Ascending aorta (tissue), 2 donors: Measurements from ENCODE around the gene CRYZL1. TPM values are rescaled to one million over a fixed set of nuclear protein-coding genes. Genes with fewer than 3 reads are reported as not detected.
"Not testable (repeated sequence)": the region's sequence is repeated elsewhere in the genome, so short reads cannot be mapped to it uniquely, and the experiment has no call there.

Experiments used
- DNase-seq, 2 donors: peaks; one replicate each; pipeline ENCODE4 v3.0.0-alpha.2; 2019; ENCODE audit warnings: low spot score in 2 of 2
- H3K27ac ChIP-seq, 2 donors: fragments of 200-600 bp; sonication (generic); one replicate each; pipeline ENCODE4 v1.5.1; 2016 to 2017; ENCODE audit warnings: mild to moderate bottlenecking in 1 of 2
- H3K27me3 ChIP-seq: fragments of 200-600 bp; sonication (generic); one replicate; pipeline ENCODE4 v1.5.1; 2017
- H3K36me3 ChIP-seq, 2 donors: fragments of 200-600 bp; sonication (generic); one replicate each; pipeline ENCODE4 v1.5.1; 2016
- H3K4me1 ChIP-seq, 2 donors: fragments of 200-600 bp; sonication (generic); one replicate each; pipeline ENCODE4 v1.5.1; 2016 to 2017; ENCODE audit warnings: mild to moderate bottlenecking in 1 of 2
- H3K4me3 ChIP-seq, 2 donors: fragments of 200-600 bp; sonication (generic); one replicate each; pipeline ENCODE4 v1.5.1; 2016 to 2017; ENCODE audit warnings: mild to moderate bottlenecking in 1 of 2
- H3K9me3 ChIP-seq, 2 donors: fragments of 200-600 bp; sonication (generic); one replicate each; pipeline ENCODE4 v1.5.1; 2016
- CTCF ChIP-seq, 3 experiments: fragments of 200-600 bp in 2 of 3; fragments of 450-650 bp in 1 of 3; sonication (generic) in 2 of 3; IDR thresholded peaks; one replicate each; pipeline ENCODE4 v1.5.1; 2016 to 2019; ENCODE audit warnings: antibody characterized with exemption in 3 of 3, mild to moderate bottlenecking in 1 of 3, moderate library complexity in 1 of 3
- intact Hi-C: fragments of 100-400 bp; cut with DNase I; formaldehyde crosslinking; loops from one replicate; pipeline ENCODE4 v1.15.1; 2023
- total RNA-seq: library from RNA; depleted of rRNA; stranded (reverse); fragments of >200 nt; gene quantifications from one replicate; pipeline ENCODE4 v1.1.0, GENCODE V29; 2016

Gene CRYZL1
- total RNA-seq, 1 donor from 2014 or later, result 20.0 TPM

DNA sequence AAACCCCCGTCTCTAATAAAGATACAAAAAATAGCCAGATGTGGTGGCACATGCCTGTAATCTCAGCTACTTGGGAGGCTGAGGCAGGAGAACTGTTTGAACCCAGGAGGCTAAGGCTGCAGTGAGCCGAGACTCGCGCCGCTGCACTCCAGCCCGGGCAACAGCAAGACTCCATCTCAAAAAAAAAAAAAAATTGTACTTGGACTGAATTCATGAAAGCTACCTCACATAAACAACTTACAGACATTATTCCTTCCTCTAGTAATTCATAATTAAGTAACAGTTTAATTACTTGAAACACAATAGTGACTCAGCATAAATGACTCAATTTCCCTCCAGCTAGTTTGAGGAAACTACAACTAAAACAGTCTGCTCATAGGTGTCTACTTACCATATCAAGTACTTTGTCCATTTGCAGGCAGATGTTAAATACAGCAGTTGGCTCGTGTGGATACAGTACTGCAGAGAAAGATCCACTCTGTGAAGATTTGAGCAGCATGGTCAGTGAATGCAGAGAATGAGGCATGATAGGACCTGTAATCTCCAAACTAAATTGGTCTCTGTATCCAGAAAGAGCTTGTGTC is 62.5 kb downstream of the CRYZL1 start:
- H3K4me1 ChIP-seq, result no peaks in the 10 kb centered on the region
- no peaks in the 10 kb centered on the region for H3K27me3 ChIP-seq
- no peaks in the 10 kb centered on the region for H3K9me3 ChIP-seq
- TF ChIP-seq CTCF (IDR thresholded peaks at IDR 0.05), result no peak
- no peak for DNase-seq
- peak overlapping the region; percentile 23 to 44 for H3K27ac ChIP-seq
- no peak overlapping the region for H3K4me3 ChIP-seq
- peaks cover 22 to 37% of the 10 kb centered on the region in 2 donors for H3K36me3 ChIP-seq
- intact Hi-C loops, result no loop called here

DNA sequence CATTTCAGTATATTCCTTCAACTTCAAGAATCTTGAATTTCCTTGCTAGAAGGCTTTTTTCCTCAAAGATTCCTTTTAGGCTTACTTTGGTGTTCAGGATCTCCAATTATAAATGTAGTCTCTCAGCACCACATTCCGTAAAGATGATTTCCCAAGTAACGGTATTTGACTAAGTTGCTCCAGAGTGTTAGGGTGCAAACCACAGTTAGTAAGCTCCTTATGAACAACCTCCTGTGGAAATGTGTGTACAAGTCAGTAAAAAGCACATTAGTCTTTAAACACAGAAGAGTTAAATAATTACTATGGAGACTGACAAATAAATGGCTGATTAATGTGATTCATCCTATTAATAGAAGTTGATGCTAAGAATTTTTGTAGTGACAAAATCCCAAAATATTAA is 63.3 kb downstream of the CRYZL1 start:
- Histone ChIP-seq H3K4me3 (no peak overlapping the region), H3K36me3 (peaks cover 28 to 43% of the 10 kb centered on the region in 2 donors), H3K9me3 (no peaks in the 10 kb centered on the region), H3K27ac (no peak overlapping the region), H3K4me1 (no peaks in the 10 kb centered on the region), H3K27me3 (no peaks in the 10 kb centered on the region)
- intact Hi-C loops, result no loop called here
- TF ChIP-seq CTCF (IDR thresholded peaks at IDR 0.05), result no peak
- DNase-seq, result no peak

- H3K9me3 ChIP-seq, DNase-seq, H3K27ac ChIP-seq, H3K4me1 ChIP-seq, H3K27me3 ChIP-seq, H3K4me3 ChIP-seq, intact Hi-C loops: not testable (repeated sequence)
- H3K36me3 ChIP-seq, result peaks cover 30 to 54% of the 10 kb centered on the region in 2 donors
Measured at GRCh38 chr21:33576741-33577141, 64.8 kb downstream of the CRYZL1 start.

- Histone ChIP-seq H3K4me1 (no peaks in the 10 kb centered on the region), H3K27me3 (no peaks in the 10 kb centered on the region), H3K9me3 (no peaks in the 10 kb centered on the region), H3K36me3 (peaks cover 60 to 88% of the 10 kb centered on the region in 2 donors), H3K27ac (no peak overlapping the region), H3K4me3 (no peak overlapping the region)
- no peak for DNase-seq
- intact Hi-C loops, result no loop called here
- TF ChIP-seq CTCF (IDR thresholded peaks at IDR 0.05), result no peak
Measured at GRCh38 chr21:33572350-33572749, 69.2 kb downstream of the CRYZL1 start.

DNA sequence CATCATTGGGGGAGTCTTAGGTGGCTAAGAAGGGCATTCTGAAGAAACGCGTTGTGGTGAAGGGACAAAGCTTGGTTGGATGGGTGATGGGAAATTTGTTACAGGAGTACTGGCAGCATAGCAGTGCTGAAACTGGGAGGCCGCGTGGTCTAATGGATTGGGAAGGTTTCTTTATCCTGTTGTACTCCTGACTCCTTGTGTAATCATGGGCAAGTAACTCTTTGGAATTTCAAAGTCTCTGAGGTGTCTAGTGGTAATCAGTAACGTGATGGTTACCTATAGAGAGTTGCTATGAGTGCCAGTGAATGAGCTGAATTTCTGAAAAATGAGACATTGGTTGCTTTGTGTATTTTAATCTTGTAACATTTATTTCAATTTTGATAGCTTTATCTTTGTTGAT is 71.5 kb downstream of the CRYZL1 start:
- H3K27me3 ChIP-seq, result no peaks in the 10 kb centered on the region
- no peak for TF ChIP-seq CTCF (IDR thresholded peaks at IDR 0.05)
- no peak overlapping the region for H3K4me3 ChIP-seq
- no peaks in the 10 kb centered on the region for H3K4me1 ChIP-seq
- no peaks in the 10 kb centered on the region for H3K9me3 ChIP-seq
- no peak overlapping the region for H3K27ac ChIP-seq
- no peak for DNase-seq
- H3K36me3 ChIP-seq, result peaks cover 44 to 72% of the 10 kb centered on the region in 2 donors
- intact Hi-C loops, result no loop called here

GRCh38 chr21:33568448-33568847 is 73.1 kb downstream of the CRYZL1 start:
- intact Hi-C loops, result no loop called here
- Histone ChIP-seq H3K4me1 (no peaks in the 10 kb centered on the region), H3K27ac (no peak overlapping the region), H3K4me3 (no peak overlapping the region), H3K9me3 (no peaks in the 10 kb centered on the region), H3K36me3 (peaks cover 34 to 65% of the 10 kb centered on the region in 2 donors), H3K27me3 (no peaks in the 10 kb centered on the region)
- no peak for TF ChIP-seq CTCF (IDR thresholded peaks at IDR 0.05)
- no peak for DNase-seq
